Esophagus squamous epithelium (tissue), 5 donors: ENCODE data around the gene TMCC3. TPM values are rescaled to one million over a fixed set of nuclear protein-coding genes. Genes with fewer than 3 reads are reported as not detected.
"Not testable (repeated sequence)": the region's sequence is repeated elsewhere in the genome, so short reads cannot be mapped to it uniquely, and the experiment has no call there.

Experiments used
- DNase-seq: peaks from one replicate; lab custom pipeline; 2025; lab: John Stamatoyannopoulos, UW
- H3K27ac ChIP-seq, 4 donors: fragments of 200-600 bp; sonication (generic); one replicate each; pipeline ENCODE4 v1.5.1; 2016 to 2019; ENCODE audit warnings: mild to moderate bottlenecking in 1 of 4
- H3K27me3 ChIP-seq, 4 donors: fragments of 200-600 bp; sonication (generic); 1 replicate in 3 of 4; 2 replicates in 1 of 4; pipeline versions ENCODE4 v1.5.1 to v1.6.0; 2017 to 2021; ENCODE audit warnings: antibody characterized with exemption in 1 of 4
- H3K36me3 ChIP-seq, 3 donors: fragments of 200-600 bp; sonication (generic); one replicate each; pipeline ENCODE4 v1.5.1; 2016 to 2019
- H3K4me1 ChIP-seq, 3 donors: fragments of 200-600 bp; sonication (generic); one replicate each; pipeline ENCODE4 v1.5.1; 2017 to 2019
- H3K4me3 ChIP-seq, 4 donors: fragments of 200-600 bp; sonication (generic); 1 replicate in 3 of 4; 2 replicates in 1 of 4; pipeline ENCODE4 v1.5.1; 2016 to 2019; ENCODE audit warnings: mild to moderate bottlenecking in 2 of 4, moderate library complexity in 1 of 4
- H3K9me3 ChIP-seq, 3 donors: fragments of 200-600 bp; sonication (generic); one replicate each; pipeline ENCODE4 v1.5.1; 2016 to 2019
- CTCF ChIP-seq, 6 experiments: fragments of 450-650 bp in 4 of 6; fragments of 200-600 bp in 2 of 6; sonication (generic) in 2 of 6; IDR thresholded peaks; one replicate each; pipeline ENCODE4 v1.5.1; 2016 to 2019; ENCODE audit warnings: antibody characterized with exemption in 6 of 6, mild to moderate bottlenecking in 4 of 6, moderate library complexity in 4 of 6
- POLR2A ChIP-seq, 4 donors: fragments of 450-650 bp; IDR thresholded peaks; one replicate each; pipeline ENCODE4 v1.6.1; 2017; ENCODE audit warnings: antibody characterized with exemption in 4 of 4, mild to moderate bottlenecking in 4 of 4, moderate library complexity in 3 of 4
- WGBS, 2 donors: methylation state at CpG; one replicate each; pipeline ENCODE4 v1.1.5; 2018; 5-methylcytosine and 5-hydroxymethylcytosine counted together
- intact Hi-C: fragments of 100-400 bp; cut with DNase I; formaldehyde crosslinking; loops from one replicate; pipeline ENCODE4 v1.15.0; 2022
- total RNA-seq, 4 donors: library from RNA; depleted of rRNA; stranded (reverse); fragments of >200 nt; gene quantifications; one replicate each; pipeline ENCODE4 v1.1.0, GENCODE V29; 2016
- donor health status: DM: yes; HTN: yes; CAD: no.

TMCC3 gene
- total RNA-seq, 4 donors from 2014 or later = 6.8 to 14.2 (median 10.5) TPM

- Histone ChIP-seq H3K4me3 (no peak overlapping the region), H3K27me3 (no peaks in the 10 kb centered on the region), H3K9me3 (no peaks in the 10 kb centered on the region), H3K4me1 (peaks cover 0 to 55% (median 0%) of the 10 kb centered on the region in 3 donors), H3K27ac (peak overlapping the region in 2 of 4 donors; percentile 57 to 60), H3K36me3 (no peaks in the 10 kb centered on the region)
- 56 to 72% methylated on average over 4 to 5 of the region's 5 CpGs for WGBS, 2 donors
- TF ChIP-seq POLR2A (IDR thresholded peaks at IDR 0.05) = no peak
- no peak for TF ChIP-seq CTCF (IDR thresholded peaks at IDR 0.05)
- no peak for DNase-seq
- intact Hi-C loops = no loop called here
Measured at GRCh38 chr12:94597268-94597667, 53.1 kb downstream of the TMCC3 start.

GRCh38 chr12:94596596-94596995 lies 53.8 kb downstream of the TMCC3 start:
- Histone ChIP-seq H3K27ac (peak overlapping the region in 2 of 4 donors; percentile 57 to 60), H3K4me1 (peaks cover 0 to 56% (median 6%) of the 10 kb centered on the region in 3 donors), H3K4me3 (no peak overlapping the region), H3K9me3 (no peaks in the 10 kb centered on the region), H3K27me3 (no peaks in the 10 kb centered on the region), H3K36me3 (no peaks in the 10 kb centered on the region)
- no peak for TF ChIP-seq POLR2A (IDR thresholded peaks at IDR 0.05)
- TF ChIP-seq CTCF (IDR thresholded peaks at IDR 0.05) = no peak
- intact Hi-C loops = no loop called here
- no peak for DNase-seq
- 58 to 83% methylated on average over 2 of the region's 2 CpGs for WGBS, 2 donors

- TF ChIP-seq CTCF (IDR thresholded peaks at IDR 0.05) (no peak), POLR2A (IDR thresholded peaks at IDR 0.05) (no peak)
- Histone ChIP-seq H3K27me3 (no peaks in the 10 kb centered on the region), H3K9me3 (no peaks in the 10 kb centered on the region), H3K4me1 (peaks cover 0 to 57% (median 12%) of the 10 kb centered on the region in 3 donors), H3K27ac (peak overlapping the region in 1 of 4 donors; percentile 45), H3K36me3 (no peaks in the 10 kb centered on the region), H3K4me3 (no peak overlapping the region)
- WGBS, 2 donors = 66 to 75% methylated on average over 2 to 3 of the region's 3 CpGs
- DNase-seq = no peak
- intact Hi-C loops = no loop called here
Measured at GRCh38 chr12:94595152-94595551, 55.2 kb downstream of the TMCC3 start.

- peak overlapping the region in 3 of 4 donors; percentile 29 to 45 (median 38) for H3K27ac ChIP-seq
- H3K4me3 ChIP-seq = no peak overlapping the region
- TF ChIP-seq POLR2A (IDR thresholded peaks at IDR 0.05) (no peak), CTCF (IDR thresholded peaks at IDR 0.05) (no peak)
- intact Hi-C loops = no loop called here
- no peak for DNase-seq
- WGBS, 2 donors = 65 to 81% methylated on average over 3 of the region's 3 CpGs
- peaks cover 0 to 63% (median 13%) of the 10 kb centered on the region in 3 donors for H3K4me1 ChIP-seq
- H3K27me3 ChIP-seq = no peaks in the 10 kb centered on the region
- no peaks in the 10 kb centered on the region for H3K9me3 ChIP-seq
- no peaks in the 10 kb centered on the region for H3K36me3 ChIP-seq
Measured at GRCh38 chr12:94594443-94594825, 55.9 kb downstream of the TMCC3 start.

GRCh38 chr12:94593822-94594442 lies 56.4 kb downstream of the TMCC3 start:
- intact Hi-C loops = no loop called here
- no peak for TF ChIP-seq POLR2A (IDR thresholded peaks at IDR 0.05)
- no peak overlapping the region for H3K4me3 ChIP-seq
- H3K27me3 ChIP-seq = no peaks in the 10 kb centered on the region
- H3K27ac ChIP-seq = peak overlapping the region in 3 of 4 donors; percentile 29 to 45 (median 38)
- H3K9me3 ChIP-seq = no peaks in the 10 kb centered on the region
- H3K4me1 ChIP-seq = peaks cover 0 to 68% (median 16%) of the 10 kb centered on the region in 3 donors
- H3K36me3 ChIP-seq = no peaks in the 10 kb centered on the region
- 56 to 71% methylated on average over 4 of the region's 4 CpGs for WGBS, 2 donors
- DNase-seq = no peak

- DNase-seq, intact Hi-C loops, H3K9me3 ChIP-seq, H3K4me3 ChIP-seq, H3K27me3 ChIP-seq, H3K36me3 ChIP-seq: not testable (repeated sequence)
- peak overlapping the region in 2 of 4 donors; percentile 40 to 54 for H3K27ac ChIP-seq
- peaks cover 0 to 80% (median 16%) of the 10 kb centered on the region in 3 donors for H3K4me1 ChIP-seq
- 85 to 88% methylated on average over 9 of the region's 9 CpGs for WGBS, 2 donors
Measured at GRCh38 chr12:94592723-94593122, 57.6 kb downstream of the TMCC3 start.
